HuH-7 (cell line): ENCODE data around the gene USF2.
"Not testable (repeated sequence)": the region's sequence is repeated elsewhere in the genome, so short reads cannot be mapped to it uniquely, and the experiment has no call there.

Experiments
- DNase-seq: peaks from one replicate; pipeline ENCODE4 v3.0.0; 2011; ENCODE audit warnings: low spot score

The USF2 gene

GRCh38 chr19:35285465-35285864, 16.7 kb downstream of the USF2 start:
- DNase-seq: not testable (repeated sequence)

- not testable (repeated sequence) for DNase-seq
Observed at GRCh38 chr19:35286101-35286500, 17.3 kb downstream of the USF2 start.

GRCh38 chr19:35287713-35288112, 19.0 kb downstream of the USF2 start:
- no peak for DNase-seq

GRCh38 chr19:35288331-35288730, 19.6 kb downstream of the USF2 start:
- DNase-seq: no peak

DNA sequence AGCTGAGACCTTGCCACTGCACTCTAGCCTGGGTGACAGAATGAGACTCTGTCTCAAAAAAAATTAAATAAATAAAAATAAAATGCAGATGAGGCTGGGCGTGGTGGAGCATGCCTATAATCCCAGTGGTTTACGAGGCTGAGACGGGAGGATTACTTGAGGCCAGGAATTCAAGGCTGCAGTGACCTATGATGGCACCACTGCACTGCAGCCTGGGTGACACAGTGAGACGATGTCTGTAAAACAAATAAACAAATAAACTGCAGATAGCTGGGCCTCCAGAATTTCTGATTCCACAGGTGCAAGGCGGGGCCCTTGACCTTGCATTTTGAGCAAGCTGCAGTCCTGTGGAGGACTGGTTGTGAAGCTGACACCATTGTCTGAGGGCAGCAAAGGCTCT, 20.1 kb downstream of the USF2 start:
- DNase-seq: no peak

GRCh38 chr19:35290381-35291127, 21.8 kb downstream of the USF2 start:
- DNase-seq: no peak

- DNase-seq: no peak
Observed at GRCh38 chr19:35291259-35291658, 22.5 kb downstream of the USF2 start.

GRCh38 chr19:35291916-35292315, 23.2 kb downstream of the USF2 start, which contains the start of gene MAG:
Gene MAG (plus strand): TSS chr19:35292161. CDS start chr19:35295409, 3,248 bp downstream.
- no peak for DNase-seq

GRCh38 chr19:35292421-35293362, 23.9 kb downstream of the USF2 start:
- no peak for DNase-seq

DNA sequence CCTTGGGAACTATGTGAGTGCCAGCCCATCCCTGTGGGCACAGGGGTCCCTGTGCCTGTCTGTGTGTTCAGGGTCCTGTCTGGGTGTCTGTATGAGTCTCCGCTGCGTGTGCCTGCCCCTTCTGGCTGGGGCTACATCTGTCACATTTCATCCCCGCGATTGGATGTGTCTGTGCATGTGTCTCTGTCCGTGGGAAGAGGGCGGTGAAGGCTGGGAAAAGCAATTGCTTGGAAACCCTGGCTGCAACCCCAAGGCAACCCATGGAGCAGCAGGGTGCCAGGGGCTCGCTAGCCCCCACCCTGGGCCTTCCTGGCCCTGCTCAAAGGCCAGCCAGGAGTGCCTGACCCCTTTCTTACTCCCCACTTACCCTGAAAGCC, 24.6 kb downstream of the USF2 start:
- no peak for DNase-seq

GRCh38 chr19:35293808-35294207, 25.0 kb downstream of the USF2 start:
- DNase-seq: no peak

GRCh38 chr19:35294328-35294727, 25.6 kb downstream of the USF2 start:
- no peak for DNase-seq

DNA sequence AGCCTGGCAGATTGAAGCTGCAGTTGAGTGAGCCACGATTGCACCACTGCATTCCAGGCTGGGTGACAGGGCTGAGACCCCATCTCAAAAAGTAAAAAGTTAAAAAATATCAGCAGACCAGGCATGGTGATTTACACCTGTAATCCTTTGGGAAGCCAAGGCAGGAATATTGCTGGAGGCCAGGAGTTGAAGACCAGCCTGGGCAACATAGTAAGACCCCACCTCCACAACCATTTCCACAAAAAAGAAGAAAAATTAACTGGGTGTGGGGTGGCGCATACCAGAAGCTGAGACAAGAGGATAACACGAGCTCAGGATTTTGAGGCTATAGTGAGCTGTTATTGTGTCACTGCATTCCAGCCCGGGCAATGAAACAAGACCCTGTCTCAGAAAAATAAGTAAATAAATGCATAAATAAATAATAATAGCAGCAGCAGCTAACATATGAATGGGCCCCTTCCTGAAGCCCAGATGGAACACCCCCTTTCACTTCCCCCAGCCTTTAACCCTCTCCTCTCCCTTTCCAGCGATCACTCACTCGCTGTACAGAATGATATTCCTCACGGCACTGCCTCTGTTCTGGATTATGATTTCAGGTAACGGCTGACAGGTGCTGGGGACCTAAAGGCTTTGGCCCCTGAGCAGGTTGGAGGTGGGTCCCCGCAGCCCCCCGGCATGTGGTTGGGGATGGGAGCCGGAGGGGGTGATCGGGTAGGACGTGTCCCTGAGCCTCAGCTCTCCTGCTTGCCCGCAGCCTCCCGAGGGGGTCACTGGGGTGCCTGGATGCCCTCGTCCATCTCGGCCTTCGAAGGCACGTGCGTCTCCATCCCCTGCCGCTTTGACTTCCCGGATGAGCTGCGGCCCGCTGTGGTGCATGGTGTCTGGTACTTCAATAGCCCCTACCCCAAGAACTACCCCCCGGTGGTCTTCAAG, 26.4 kb downstream of the USF2 start:
- DNase-seq: no peak

- DNase-seq: no peak
Observed at GRCh38 chr19:35295792-35296462, 27.2 kb downstream of the USF2 start.

DNA sequence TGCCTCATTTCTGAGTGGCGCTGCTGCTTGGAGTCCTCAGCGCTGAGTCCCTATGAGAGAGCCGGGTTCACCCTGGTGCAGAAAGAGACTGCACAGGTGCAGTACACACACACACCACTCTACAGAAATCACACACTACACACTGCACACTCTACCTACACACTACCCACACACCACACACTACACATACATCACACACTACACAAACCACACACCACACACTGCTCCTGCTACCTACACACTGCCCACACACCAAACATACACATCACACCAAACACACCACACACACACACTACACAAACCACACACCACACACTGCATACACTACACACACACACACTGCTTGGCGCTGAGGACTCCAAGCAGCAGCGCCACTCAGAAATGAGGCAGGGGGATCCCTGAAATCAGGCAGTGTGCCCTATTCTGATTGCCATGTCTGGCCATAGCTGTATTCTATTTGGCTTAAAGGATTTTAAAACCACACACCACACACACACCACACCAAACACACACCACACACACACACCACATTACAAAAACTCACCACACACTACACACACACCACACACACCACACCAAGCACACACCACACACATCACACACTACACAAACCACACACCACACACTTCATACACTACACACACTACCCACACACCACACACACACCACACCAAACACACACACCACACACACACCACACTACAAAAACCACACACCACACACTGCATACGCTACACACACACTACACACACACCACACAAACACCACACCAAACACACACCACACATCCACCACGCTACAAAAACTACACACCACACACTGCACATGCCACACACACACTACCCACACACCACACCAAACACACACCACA, 28.1 kb downstream of the USF2 start:
- no peak for DNase-seq

DNA sequence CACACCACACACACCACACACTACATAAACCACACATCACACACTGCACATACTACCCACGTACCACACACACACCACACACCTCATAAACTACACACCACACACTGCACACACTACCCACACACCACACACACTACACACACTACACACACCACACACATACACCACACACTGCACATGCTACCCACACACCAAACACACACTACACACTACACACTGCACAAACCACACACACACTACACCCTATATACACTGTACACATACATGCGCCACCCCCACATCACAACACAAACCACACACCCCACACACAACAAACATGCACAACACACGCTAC, 28.7 kb downstream of the USF2 start:
- no peak for DNase-seq

DNA sequence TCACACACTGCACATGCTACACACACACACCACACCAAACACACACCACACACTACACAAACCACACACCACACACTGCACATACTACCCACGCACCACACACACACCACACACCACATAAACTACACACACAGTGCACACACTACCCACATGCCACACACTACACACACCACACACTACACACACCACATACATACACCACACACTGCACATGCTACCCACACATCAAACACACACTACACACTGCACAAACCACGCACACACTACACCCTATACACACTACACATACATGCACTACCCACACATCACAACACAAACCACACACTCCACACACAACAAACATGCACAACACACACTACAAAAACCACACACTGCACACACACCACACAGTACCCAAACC, 29.2 kb downstream of the USF2 start:
- DNase-seq: no peak

DNA sequence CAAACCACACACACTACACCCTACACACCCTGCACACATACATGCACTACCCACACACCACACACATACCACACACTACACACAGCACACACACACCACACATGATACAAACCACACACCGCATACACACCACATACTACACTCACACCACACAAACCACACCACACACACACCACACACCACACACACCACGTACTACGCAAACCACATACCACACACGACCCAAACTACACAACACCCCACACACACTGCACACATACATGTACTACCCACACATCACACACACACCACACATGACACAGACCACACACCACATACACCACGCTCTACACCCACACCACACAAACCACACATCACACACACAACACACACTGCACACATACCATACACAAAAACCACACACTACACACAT, 29.8 kb downstream of the USF2 start:
- no peak for DNase-seq

DNA sequence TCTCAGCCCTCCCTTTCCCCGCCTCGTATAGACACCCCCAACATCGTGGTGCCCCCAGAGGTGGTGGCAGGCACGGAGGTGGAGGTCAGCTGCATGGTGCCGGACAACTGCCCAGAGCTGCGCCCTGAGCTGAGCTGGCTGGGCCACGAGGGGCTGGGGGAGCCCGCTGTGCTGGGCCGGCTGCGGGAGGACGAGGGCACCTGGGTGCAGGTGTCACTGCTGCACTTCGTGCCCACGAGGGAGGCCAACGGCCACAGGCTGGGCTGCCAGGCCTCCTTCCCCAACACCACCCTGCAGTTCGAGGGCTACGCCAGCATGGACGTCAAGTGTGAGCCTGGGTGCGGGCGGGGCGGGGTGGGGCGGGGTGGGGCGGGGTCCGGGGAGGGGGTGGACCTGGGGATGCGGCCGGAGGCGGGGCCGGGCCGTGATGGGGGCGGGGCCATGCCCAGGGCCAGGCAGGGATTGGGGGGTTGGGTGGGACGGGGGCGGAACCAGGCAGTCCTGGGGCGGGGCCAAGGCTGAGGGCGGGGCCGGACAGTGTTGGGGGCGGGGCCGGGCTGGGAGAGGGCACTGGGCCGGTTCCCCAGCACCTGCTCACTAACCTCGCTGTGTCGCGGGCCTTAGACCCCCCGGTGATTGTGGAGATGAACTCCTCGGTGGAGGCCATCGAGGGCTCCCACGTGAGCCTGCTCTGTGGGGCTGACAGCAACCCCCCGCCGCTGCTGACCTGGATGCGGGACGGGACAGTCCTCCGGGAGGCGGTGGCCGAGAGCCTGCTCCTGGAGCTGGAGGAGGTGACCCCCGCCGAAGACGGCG, 31.0 kb downstream of the USF2 start:
- DNase-seq: no peak

- DNase-seq: no peak
Observed at GRCh38 chr19:35300339-35300649, 31.5 kb downstream of the USF2 start.
